HepG2 (cell line): ENCODE results near the gene NBEA. TPM values are rescaled to one million over a fixed set of nuclear protein-coding genes. Genes with fewer than 3 reads are reported as not detected.

ENCODE experiments used
- ATF7 ChIP-seq, 2 experiments: fragments of 450-650 bp in 1 of 2; sonication (generic) in 1 of 2; formaldehyde crosslinking in 1 of 2; IDR thresholded peaks; 2 replicates each; pipeline versions ENCODE4 v1.4.0 to v1.6.1; 2016 to 2020; ENCODE audit warnings: antibody characterized with exemption in 1 of 2, mild to moderate bottlenecking in 1 of 2, missing genetic modification reagents in 1 of 2
- CEBPG ChIP-seq: IDR thresholded peaks from 2 replicates; pipeline ENCODE4 v1.6.1; 2016
- DMAP1 ChIP-seq: IDR thresholded peaks from 2 replicates; pipeline ENCODE4 v1.6.1; 2016
- GABPB1 ChIP-seq: IDR thresholded peaks from 2 replicates; pipeline ENCODE4 v1.6.1; 2016; ENCODE audit warnings: mild to moderate bottlenecking, missing genetic modification reagents, moderate library complexity, missing compliant biosample characterization
- GATAD2A ChIP-seq: IDR thresholded peaks from 2 replicates; pipeline ENCODE4 v1.6.1; 2016
- GFI1 ChIP-seq: sonication (generic); formaldehyde crosslinking; IDR thresholded peaks from 2 replicates; pipeline ENCODE4 v1.5.0; 2020; ENCODE audit warnings: missing genetic modification reagents, mild to moderate bottlenecking, borderline replicate concordance
- GLI4 ChIP-seq: sonication (generic); formaldehyde crosslinking; IDR thresholded peaks from 2 replicates; pipeline ENCODE4 v1.5.1; 2020; ENCODE audit warnings: missing genetic modification reagents, mild to moderate bottlenecking, moderate library complexity, borderline replicate concordance
- HNF4G ChIP-seq, 2 experiments: sonication (generic) in 1 of 2; formaldehyde crosslinking in 1 of 2; IDR thresholded peaks; 2 replicates each; pipeline versions ENCODE4 v1.4.0 to v1.6.1; 2011 to 2020; ENCODE audit warnings: borderline replicate concordance in 2 of 2, low read depth in 2 of 2, mild to moderate bottlenecking in 2 of 2, low read length in 1 of 2, missing genetic modification reagents in 1 of 2, moderate library complexity in 1 of 2
- HOXD1 ChIP-seq: sonication (generic); formaldehyde crosslinking; IDR thresholded peaks from 2 replicates; pipeline ENCODE4 v1.5.0; 2020; ENCODE audit warnings: missing genetic modification reagents
- JUND ChIP-seq: sonication (generic); formaldehyde crosslinking; IDR thresholded peaks from 2 replicates; pipeline ENCODE4 v1.8.0; 2022; ENCODE audit warnings: mild to moderate bottlenecking, missing genetic modification reagents
- NR2F2 ChIP-seq: IDR thresholded peaks from 2 replicates; pipeline ENCODE4 v1.6.1; 2012; ENCODE audit warnings: low read depth, inconsistent platforms, borderline replicate concordance
- POLR2AphosphoS5 ChIP-seq: IDR thresholded peaks from 2 replicates; pipeline ENCODE4 v1.6.1; 2012; ENCODE audit warnings: low read depth, low read length
- RXRA ChIP-seq: sonication (generic); formaldehyde crosslinking; IDR thresholded peaks from 2 replicates; pipeline ENCODE4 v1.5.1; 2020; ENCODE audit warnings: missing genetic modification reagents
- SMAD3 ChIP-seq: sonication (generic); formaldehyde crosslinking; IDR thresholded peaks from 2 replicates; pipeline ENCODE4 v1.4.0; 2020; ENCODE audit warnings: missing genetic modification reagents
- ZBTB3 ChIP-seq: sonication (generic); formaldehyde crosslinking; IDR thresholded peaks from 2 replicates; pipeline ENCODE4 v1.4.0; 2020; ENCODE audit warnings: low read depth, mild to moderate bottlenecking, moderate library complexity, missing genetic modification reagents, borderline replicate concordance
- ZFP41 ChIP-seq: sonication (generic); formaldehyde crosslinking; IDR thresholded peaks from 2 replicates; pipeline ENCODE4 v1.4.0; 2020; ENCODE audit warnings: mild to moderate bottlenecking, missing genetic modification reagents, borderline replicate concordance
- ZKSCAN5 ChIP-seq: sonication (generic); formaldehyde crosslinking; IDR thresholded peaks from 2 replicates; pipeline ENCODE4 v1.5.1; 2020; ENCODE audit warnings: mild to moderate bottlenecking, missing genetic modification reagents
- ZNF251 ChIP-seq: sonication (generic); formaldehyde crosslinking; IDR thresholded peaks from 2 replicates; pipeline ENCODE4 v1.9.0; 2021; ENCODE audit warnings: mild to moderate bottlenecking, missing genetic modification reagents
- ZNF333 ChIP-seq: sonication (generic); formaldehyde crosslinking; IDR thresholded peaks from 2 replicates; pipeline ENCODE4 v1.4.0; 2020; ENCODE audit warnings: mild to moderate bottlenecking, missing genetic modification reagents, borderline replicate concordance
- ZNF501 ChIP-seq: sonication (generic); formaldehyde crosslinking; IDR thresholded peaks from 2 replicates; pipeline ENCODE4 v1.5.1; 2020; ENCODE audit warnings: mild to moderate bottlenecking, moderate library complexity, missing genetic modification reagents
- ZNF569 ChIP-seq: sonication (generic); formaldehyde crosslinking; IDR thresholded peaks from 2 replicates; pipeline ENCODE4 v1.5.0; 2020; ENCODE audit warnings: mild to moderate bottlenecking, missing genetic modification reagents, moderate library complexity, borderline replicate concordance
- polyA plus RNA-seq, 8 experiments: library from polyadenylated mRNA; depleted of rRNA in 3 of 8; stranded (reverse) in 7 of 8; unstranded in 1 of 8; fragments of >200 nt; fragmentation: Illumina TruSeq in 4 of 8; extraction: Trizol in 4 of 8; gene quantifications; 2 replicates each; pipeline versions ENCODE4 v1.2.1 to v1.2.3, GENCODE V29; 2011 to 2016; ENCODE audit warnings: low read depth in 4 of 8, missing spikeins in 1 of 8, mixed read lengths in 1 of 8; ENCODE audit not compliant: insufficient read depth in 1 of 8
- total RNA-seq, 5 experiments: library from RNA; depleted of rRNA; stranded (reverse); fragments of >200 nt; fragmentation: Illumina TruSeq; extraction: Trizol; gene quantifications; 2 replicates each; pipeline ENCODE4 v1.2.3, GENCODE V29; 2016; ENCODE audit warnings: low read depth in 1 of 5
- TF ChIP-seq, protein P1 (sequence below): sonication (generic); formaldehyde crosslinking; conservative IDR thresholded peaks from 2 replicates; pipeline ENCODE4 v1.4.0; 2020; ENCODE audit warnings: mild to moderate bottlenecking, missing genetic modification reagents, moderate library complexity
- TF ChIP-seq, protein P2 (sequence below): sonication (generic); formaldehyde crosslinking; IDR thresholded peaks from 2 replicates; pipeline ENCODE4 v1.4.0; 2020; ENCODE audit warnings: mild to moderate bottlenecking, missing genetic modification reagents
- TF ChIP-seq, protein P3 (sequence below): sonication (generic); formaldehyde crosslinking; IDR thresholded peaks from 2 replicates; pipeline ENCODE4 v1.5.0; 2020; ENCODE audit warnings: missing genetic modification reagents

NBEA gene
- total and polyA plus RNA-seq, 2 of the 13 experiments (the other 11 are each of a cell fraction or from before 2014, with no cell fraction given) = 2.7 to 2.8 TPM

DNA sequence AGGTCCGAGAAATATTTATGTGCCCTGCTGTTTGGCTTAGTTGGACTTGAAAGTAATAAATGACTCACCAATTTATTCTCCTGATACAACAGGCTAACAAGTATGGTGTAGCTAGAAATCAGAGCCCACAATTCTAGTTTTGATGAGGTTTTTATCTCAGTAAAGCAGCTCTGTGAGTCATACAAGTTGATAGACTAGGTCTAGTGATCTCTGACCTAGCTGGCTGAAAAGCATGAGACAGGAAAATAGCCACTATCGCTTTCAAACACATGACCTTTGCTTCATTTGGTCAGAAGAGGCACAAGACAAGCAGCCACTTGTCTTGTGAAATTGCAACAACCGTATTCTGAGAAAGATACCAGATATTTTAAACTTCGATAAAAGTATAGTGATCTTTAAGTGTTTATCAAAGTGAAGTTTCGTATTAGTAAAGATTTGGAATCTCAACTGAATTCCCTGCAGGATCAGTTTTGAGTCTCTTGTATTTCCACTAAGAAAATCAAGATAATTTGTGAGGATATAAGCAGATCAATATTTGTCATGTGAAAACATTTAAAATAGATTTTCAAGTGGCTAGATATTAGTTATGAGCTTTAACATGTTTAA lies 407.7 kb downstream of the NBEA start (continued):
- peak; percentile 52 for TF ChIP-seq NR2F2
- TF ChIP-seq DMAP1 (CRISPR knock-in tag) = peak; percentile 49; the same call in 1 of the 2 replicates
- no peak for TF ChIP-seq HOXD1 (CRISPR knock-in tag)
- TF ChIP-seq ZNF569 (CRISPR knock-in tag) = no peak
- no peak for TF ChIP-seq ZFP41 (CRISPR knock-in tag)
- TF ChIP-seq GLI4 (CRISPR knock-in tag) = no peak
- TF ChIP-seq POLR2AphosphoS5 = no peak
- no peak for TF ChIP-seq ZBTB3 (CRISPR knock-in tag)
- TF ChIP-seq SMAD3 (CRISPR knock-in tag) = 0 out of 2 replicates have a peak, but pooled peaks have one; percentile 47
- TF ChIP-seq GABPB1 (CRISPR knock-in tag) = no peak
- no peak for TF ChIP-seq ZNF333
- peak; percentile 62 for TF ChIP-seq JUND (CRISPR knock-in tag)
- TF ChIP-seq CEBPG (CRISPR knock-in tag) = peak; percentile 75; the same call in 1 of the 2 replicates
- peak; percentile 79; the same call in 1 of the 2 replicates for TF ChIP-seq HNF4G (IDR thresholded peaks at IDR 0.05; ENCODE audit: borderline replicate concordance, low read depth, low read length)
- no peak; the same call in 1 of the 2 replicates for TF ChIP-seq HNF4G (CRISPR knock-in tag; IDR thresholded peaks at IDR 0.05; ENCODE audit: borderline replicate concordance, low read depth)
- TF ChIP-seq ZKSCAN5 (CRISPR knock-in tag) = no peak
- TF ChIP-seq ATF7 (IDR thresholded peaks at IDR 0.05) = no peak
- TF ChIP-seq ATF7 (CRISPR knock-in tag; IDR thresholded peaks at IDR 0.05) = no peak
- TF ChIP-seq GATAD2A (CRISPR knock-in tag) = peak; percentile 83
- no peak for TF ChIP-seq ZNF251
- TF ChIP-seq, protein P1, sequence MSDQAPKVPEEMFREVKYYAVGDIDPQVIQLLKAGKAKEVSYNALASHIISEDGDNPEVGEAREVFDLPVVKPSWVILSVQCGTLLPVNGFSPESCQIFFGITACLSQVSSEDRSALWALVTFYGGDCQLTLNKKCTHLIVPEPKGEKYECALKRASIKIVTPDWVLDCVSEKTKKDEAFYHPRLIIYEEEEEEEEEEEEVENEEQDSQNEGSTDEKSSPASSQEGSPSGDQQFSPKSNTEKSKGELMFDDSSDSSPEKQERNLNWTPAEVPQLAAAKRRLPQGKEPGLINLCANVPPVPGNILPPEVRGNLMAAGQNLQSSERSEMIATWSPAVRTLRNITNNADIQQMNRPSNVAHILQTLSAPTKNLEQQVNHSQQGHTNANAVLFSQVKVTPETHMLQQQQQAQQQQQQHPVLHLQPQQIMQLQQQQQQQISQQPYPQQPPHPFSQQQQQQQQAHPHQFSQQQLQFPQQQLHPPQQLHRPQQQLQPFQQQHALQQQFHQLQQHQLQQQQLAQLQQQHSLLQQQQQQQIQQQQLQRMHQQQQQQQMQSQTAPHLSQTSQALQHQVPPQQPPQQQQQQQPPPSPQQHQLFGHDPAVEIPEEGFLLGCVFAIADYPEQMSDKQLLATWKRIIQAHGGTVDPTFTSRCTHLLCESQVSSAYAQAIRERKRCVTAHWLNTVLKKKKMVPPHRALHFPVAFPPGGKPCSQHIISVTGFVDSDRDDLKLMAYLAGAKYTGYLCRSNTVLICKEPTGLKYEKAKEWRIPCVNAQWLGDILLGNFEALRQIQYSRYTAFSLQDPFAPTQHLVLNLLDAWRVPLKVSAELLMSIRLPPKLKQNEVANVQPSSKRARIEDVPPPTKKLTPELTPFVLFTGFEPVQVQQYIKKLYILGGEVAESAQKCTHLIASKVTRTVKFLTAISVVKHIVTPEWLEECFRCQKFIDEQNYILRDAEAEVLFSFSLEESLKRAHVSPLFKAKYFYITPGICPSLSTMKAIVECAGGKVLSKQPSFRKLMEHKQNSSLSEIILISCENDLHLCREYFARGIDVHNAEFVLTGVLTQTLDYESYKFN (CRISPR knock-in tag) = peak; percentile 84
- TF ChIP-seq ZNF501 (CRISPR knock-in tag) = no peak
- TF ChIP-seq, protein P2, sequence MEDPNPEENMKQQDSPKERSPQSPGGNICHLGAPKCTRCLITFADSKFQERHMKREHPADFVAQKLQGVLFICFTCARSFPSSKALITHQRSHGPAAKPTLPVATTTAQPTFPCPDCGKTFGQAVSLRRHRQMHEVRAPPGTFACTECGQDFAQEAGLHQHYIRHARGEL = no peak
- peak; percentile 73 for TF ChIP-seq GFI1 (CRISPR knock-in tag)
- no peak; the same call in 1 of the 2 replicates for TF ChIP-seq RXRA (CRISPR knock-in tag)
- TF ChIP-seq, protein P3, sequence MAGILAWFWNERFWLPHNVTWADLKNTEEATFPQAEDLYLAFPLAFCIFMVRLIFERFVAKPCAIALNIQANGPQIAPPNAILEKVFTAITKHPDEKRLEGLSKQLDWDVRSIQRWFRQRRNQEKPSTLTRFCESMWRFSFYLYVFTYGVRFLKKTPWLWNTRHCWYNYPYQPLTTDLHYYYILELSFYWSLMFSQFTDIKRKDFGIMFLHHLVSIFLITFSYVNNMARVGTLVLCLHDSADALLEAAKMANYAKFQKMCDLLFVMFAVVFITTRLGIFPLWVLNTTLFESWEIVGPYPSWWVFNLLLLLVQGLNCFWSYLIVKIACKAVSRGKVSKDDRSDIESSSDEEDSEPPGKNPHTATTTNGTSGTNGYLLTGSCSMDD (CRISPR knock-in tag) = no peak
